Epithelial cell of alveolus of lung (primary cell): ENCODE results near the gene NIPSNAP2. TPM values are rescaled to one million over a fixed set of nuclear protein-coding genes. Genes with fewer than 3 reads are reported as not detected.

Source experiments
- total RNA-seq: library from RNA; depleted of rRNA; stranded (reverse); fragments of >200 nt; gene quantifications from 2 replicates; pipeline ENCODE4 v1.2.1, GENCODE V29; 2015

The NIPSNAP2 gene
- 50.3 and 77.5 TPM in 2 replicates for total RNA-seq

GRCh38 chr7:55964261-55965099, at the start of gene NIPSNAP2:
Gene NIPSNAP2, plus strand, starts transcription at chr7:55964585. Its CDS starts 25 bp downstream, at chr7:55964610.

GRCh38 chr7:55951637-55952351, 12.6 kb upstream of the NIPSNAP2 start, which contains the start of gene MRPS17:
Gene MRPS17, plus strand, starts transcription at chr7:55951877. Its CDS starts 1,319 bp downstream, at chr7:55953196.

Other genes with a start within 250 kb of the NIPSNAP2 start
- not detected in 2 replicates for gene SEPTIN14, start 101.8 kb upstream of the NIPSNAP2 start, total RNA-seq
- gene ZNF713, start 77.1 kb upstream of the NIPSNAP2 start, total RNA-seq = 0.78 and 6.5 TPM in 2 replicates
- 11.4 and 14.5 TPM in 2 replicates for gene MRPS17, start 12.7 kb upstream of the NIPSNAP2 start, total RNA-seq
- gene PSPH, start 86.9 kb downstream of the NIPSNAP2 start, total RNA-seq = 39.7 and 83.4 TPM in 2 replicates
- gene CCT6A, start 87.2 kb downstream of the NIPSNAP2 start, total RNA-seq = 120 and 164 TPM in 2 replicates
- gene SUMF2, start 99.7 kb downstream of the NIPSNAP2 start, total RNA-seq = 129 and 198 TPM in 2 replicates
- 0.08 TPM in 1 of 2 replicates, not detected in the other for gene PHKG1, start 128.4 kb downstream of the NIPSNAP2 start, total RNA-seq
- gene CHCHD2, start 141.9 kb downstream of the NIPSNAP2 start, total RNA-seq = 365 and 701 TPM in 2 replicates
- gene NUPR2, start 151.8 kb downstream of the NIPSNAP2 start, total RNA-seq = not detected in 2 replicates